Trophoblast cell (in vitro differentiated cells and primary cell): ENCODE measurements around the gene UST.

Experiments
- DNase-seq, 2 donors: peaks; one replicate each; pipeline ENCODE4 v3.0.0-alpha.2; 2016
- H2AFZ ChIP-seq: 2 replicates; pipeline ENCODE4 v1.6.1; 2013; ENCODE audit warnings: low read length, moderate library complexity, mild to moderate bottlenecking; ENCODE audit not compliant: insufficient read depth, poor library complexity
- H2AK5ac ChIP-seq: 2 replicates; pipeline ENCODE4 v1.6.1; 2013; ENCODE audit warnings: mild to moderate bottlenecking, low read length
- H2BK120ac ChIP-seq: 2 replicates; pipeline ENCODE4 v1.6.1; 2013; ENCODE audit warnings: low read length, mild to moderate bottlenecking, moderate library complexity; ENCODE audit not compliant: insufficient read depth, poor library complexity
- H2BK12ac ChIP-seq: 2 replicates; pipeline ENCODE4 v1.6.1; 2013; ENCODE audit warnings: mild to moderate bottlenecking, low read length, moderate library complexity
- H2BK5ac ChIP-seq: 2 replicates; pipeline ENCODE4 v1.6.1; 2013; ENCODE audit warnings: low read length, low read depth, moderate library complexity, mild to moderate bottlenecking; ENCODE audit not compliant: poor library complexity
- H3K14ac ChIP-seq: 2 replicates; pipeline ENCODE4 v1.6.1; 2013; ENCODE audit warnings: mild to moderate bottlenecking, low read length
- H3K18ac ChIP-seq: 2 replicates; pipeline ENCODE4 v1.6.1; 2013; ENCODE audit warnings: mild to moderate bottlenecking, low read length
- H3K23ac ChIP-seq: 2 replicates; pipeline ENCODE4 v1.6.1; 2013; ENCODE audit warnings: low read length
- H3K27ac ChIP-seq: 2 replicates; pipeline ENCODE4 v1.5.1; 2013; ENCODE audit warnings: low read depth, mild to moderate bottlenecking, inconsistent platforms, low read length, moderate library complexity
- H3K27me3 ChIP-seq: 2 replicates; pipeline ENCODE4 v1.6.1; 2013; ENCODE audit warnings: inconsistent platforms, mild to moderate bottlenecking, low read length, moderate library complexity; ENCODE audit not compliant: insufficient read depth
- H3K36me3 ChIP-seq, 2 experiments: 1 replicate in 1 of 2; 2 replicates in 1 of 2; pipeline ENCODE4 v1.6.1; 2013; ENCODE audit warnings: low read length in 2 of 2, mild to moderate bottlenecking in 2 of 2, moderate library complexity in 1 of 2; ENCODE audit not compliant: insufficient read depth in 2 of 2, control insufficient read depth in 1 of 2
- H3K4ac ChIP-seq: 2 replicates; pipeline ENCODE4 v1.6.1; 2013; ENCODE audit warnings: low read depth, mild to moderate bottlenecking, low read length, moderate library complexity
- H3K4me1 ChIP-seq, 2 experiments: 1 replicate in 1 of 2; 2 replicates in 1 of 2; pipeline ENCODE4 v1.6.1; 2013; ENCODE audit warnings: low read length in 2 of 2, mild to moderate bottlenecking in 2 of 2, moderate library complexity in 1 of 2; ENCODE audit not compliant: insufficient read depth in 2 of 2, control insufficient read depth in 1 of 2
- H3K4me2 ChIP-seq: 2 replicates; pipeline ENCODE4 v1.6.1; 2013; ENCODE audit warnings: inconsistent platforms, mild to moderate bottlenecking, low read length, moderate library complexity
- H3K4me3 ChIP-seq: 2 replicates; pipeline ENCODE4 v1.5.1; 2013; ENCODE audit warnings: mild to moderate bottlenecking, low read depth, low read length, inconsistent platforms
- H3K79me1 ChIP-seq: one replicate; pipeline ENCODE4 v1.6.1; 2013; ENCODE audit warnings: low read length
- H3K79me2 ChIP-seq: 2 replicates; pipeline ENCODE4 v1.6.1; 2013; ENCODE audit warnings: low read length, mild to moderate bottlenecking; ENCODE audit not compliant: control insufficient read depth, insufficient read depth, poor library complexity
- H3K9ac ChIP-seq: 2 replicates; pipeline ENCODE4 v1.6.1; 2013; ENCODE audit warnings: mild to moderate bottlenecking, low read length
- H3K9me3 ChIP-seq: 2 replicates; pipeline ENCODE4 v1.6.1; 2013; ENCODE audit warnings: low read depth, mild to moderate bottlenecking, control low read depth, inconsistent platforms, low read length; ENCODE audit not compliant: insufficient read depth
- H4K12ac ChIP-seq: 2 replicates; pipeline ENCODE4 v1.6.1; 2013; ENCODE audit warnings: low read depth, mild to moderate bottlenecking, low read length, moderate library complexity
- H4K8ac ChIP-seq: 2 replicates; pipeline ENCODE4 v1.6.1; 2013; ENCODE audit warnings: low read depth, mild to moderate bottlenecking, low read length, moderate library complexity
- H4K91ac ChIP-seq: one replicate; pipeline ENCODE4 v1.6.1; 2013; ENCODE audit warnings: low read depth, mild to moderate bottlenecking, low read length, moderate library complexity
- WGBS: extraction: QIAGEN DNeasy Blood & Tissue Kit; methylation state at CpG from one replicate; pipeline ENCODE4 v1.1.7; 2013; ENCODE audit warnings: missing lambda C conversion rate; ENCODE audit not compliant: insufficient read length, insufficient coverage; ENCODE audit errors: extremely low coverage; 5-methylcytosine and 5-hydroxymethylcytosine counted together

Gene UST

DNA sequence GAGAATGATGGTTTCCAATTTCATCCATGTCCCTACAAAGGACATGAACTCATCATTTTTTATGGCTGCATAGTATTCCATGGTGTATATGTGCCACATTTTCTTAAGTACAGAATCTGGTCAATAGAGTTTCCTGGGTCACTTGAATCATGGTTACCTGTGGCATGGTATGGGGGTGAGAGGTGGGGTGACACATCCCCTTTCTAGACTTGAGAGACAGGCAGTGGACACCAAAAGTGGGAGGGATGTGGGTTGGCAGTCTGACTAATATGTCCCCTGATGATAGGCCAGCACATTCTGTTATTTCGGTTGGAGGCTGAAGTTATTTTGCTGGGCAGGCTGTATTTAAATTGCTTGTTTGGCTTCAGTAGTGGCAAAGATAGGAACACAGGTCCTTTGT is 78.1 kb downstream of the UST start:
- Histone ChIP-seq H3K36me3 (no peaks in the 10 kb centered on the region), H3K27me3 (no peaks in the 10 kb centered on the region), H3K27ac (no peak overlapping the region), H3K18ac (no peak overlapping the region), H3K4me3 (no peak overlapping the region), H2BK12ac (no peak overlapping the region), H4K91ac (no peak overlapping the region), H3K9me3 (no peaks in the 10 kb centered on the region), H3K79me2 (no peaks in the 10 kb centered on the region), H3K14ac (no peak overlapping the region), H2BK120ac (no peak overlapping the region), H3K23ac (no peak overlapping the region), H3K4me2 (no peak overlapping the region), H2AK5ac (no peak overlapping the region), H4K8ac (no peak overlapping the region), H2BK5ac (no peak overlapping the region), H3K9ac (no peak overlapping the region), H3K4ac (no peak overlapping the region), H2AFZ (no peak overlapping the region), H4K12ac (no peak overlapping the region), H3K4me1 (no peaks in the 10 kb centered on the region), H3K79me1 (no peaks in the 10 kb centered on the region)
- DNase-seq: no peak
- no CpG with 5 or more reads among the region's 1 CpG for WGBS

DNA sequence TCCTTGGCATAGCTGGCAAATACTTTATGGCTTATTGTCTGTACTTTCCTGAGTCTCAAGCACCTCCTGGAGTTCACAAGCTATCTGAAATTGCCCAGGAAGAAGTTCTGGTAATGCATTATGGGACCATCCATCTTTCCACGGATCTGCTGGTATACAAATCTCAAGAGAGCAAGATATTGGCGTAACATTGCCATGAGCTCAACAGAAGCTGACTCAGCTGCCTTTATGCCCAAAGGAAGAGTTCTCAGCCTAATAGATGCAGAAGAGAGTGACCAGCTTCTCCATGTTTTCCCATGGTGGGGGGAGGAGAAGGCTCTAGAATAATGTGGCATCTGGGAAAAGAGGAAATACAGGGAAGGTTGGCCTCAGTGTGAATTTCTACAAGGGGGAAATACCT is 78.7 kb downstream of the UST start:
- no peak overlapping the region for H2AFZ ChIP-seq
- no peak overlapping the region for H4K12ac ChIP-seq
- no CpG with 5 or more reads among the region's 2 CpGs for WGBS
- no peaks in the 10 kb centered on the region for H3K4me1 ChIP-seq
- no peaks in the 10 kb centered on the region for H3K79me1 ChIP-seq
- H4K8ac ChIP-seq: no peak overlapping the region
- no peak overlapping the region for H3K23ac ChIP-seq
- no peak overlapping the region for H2AK5ac ChIP-seq
- no peak overlapping the region for H3K9ac ChIP-seq
- no peak overlapping the region for H3K4me2 ChIP-seq
- no peak overlapping the region for H3K27ac ChIP-seq
- no peak overlapping the region for H2BK5ac ChIP-seq
- no peak overlapping the region for H2BK120ac ChIP-seq
- H3K27me3 ChIP-seq: no peaks in the 10 kb centered on the region
- H3K4me3 ChIP-seq: no peak overlapping the region
- no peak overlapping the region for H2BK12ac ChIP-seq
- no peak overlapping the region for H4K91ac ChIP-seq
- no peak overlapping the region for H3K4ac ChIP-seq
- H3K36me3 ChIP-seq: no peaks in the 10 kb centered on the region
- H3K9me3 ChIP-seq: no peaks in the 10 kb centered on the region
- no peak for DNase-seq
- no peak overlapping the region for H3K18ac ChIP-seq
- no peaks in the 10 kb centered on the region for H3K79me2 ChIP-seq
- no peak overlapping the region for H3K14ac ChIP-seq

DNA sequence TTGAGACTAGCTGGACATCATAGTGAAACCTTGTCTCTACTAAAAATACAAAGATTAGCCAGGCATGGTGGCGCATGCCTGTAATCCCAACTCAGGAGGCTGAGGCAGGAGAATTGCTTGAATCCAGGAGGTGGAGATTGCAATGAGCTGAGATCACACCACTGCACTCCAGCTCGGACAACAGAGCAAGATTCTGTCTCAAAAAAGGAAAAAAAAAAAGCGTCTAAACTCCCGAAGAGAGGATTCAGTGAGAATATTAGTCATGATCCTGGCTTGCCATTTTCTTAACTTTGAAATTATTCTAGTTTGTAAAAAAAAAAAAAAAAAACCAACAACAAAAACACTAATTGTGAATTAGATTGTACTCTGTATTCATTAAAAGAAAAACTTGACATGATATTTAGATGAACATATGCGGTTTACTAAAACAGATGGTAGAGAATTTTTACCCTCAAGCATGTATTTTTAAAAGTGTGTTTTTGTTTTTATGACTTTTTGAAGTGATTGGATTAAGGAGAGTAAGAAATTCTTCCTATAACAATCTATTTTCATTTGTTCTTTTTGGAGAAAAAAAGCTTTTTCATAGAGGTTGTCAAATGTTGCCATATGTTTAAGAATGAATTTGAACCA is 80.7 kb downstream of the UST start:
- H3K4me1 ChIP-seq: no peaks in the 10 kb centered on the region
- H2BK120ac ChIP-seq: no peak overlapping the region
- H3K79me2 ChIP-seq: no peaks in the 10 kb centered on the region
- H4K91ac ChIP-seq: no peak overlapping the region
- no peak overlapping the region for H4K12ac ChIP-seq
- H3K79me1 ChIP-seq: no peaks in the 10 kb centered on the region
- no peak overlapping the region for H3K23ac ChIP-seq
- H3K9ac ChIP-seq: no peak overlapping the region
- H2BK12ac ChIP-seq: no peak overlapping the region
- H3K4me3 ChIP-seq: no peak overlapping the region
- no peak overlapping the region for H3K14ac ChIP-seq
- H2AFZ ChIP-seq: no peak overlapping the region
- H3K36me3 ChIP-seq: no peaks in the 10 kb centered on the region
- no peak overlapping the region for H2BK5ac ChIP-seq
- H3K18ac ChIP-seq: no peak overlapping the region
- H4K8ac ChIP-seq: no peak overlapping the region
- no peaks in the 10 kb centered on the region for H3K27me3 ChIP-seq
- no peaks in the 10 kb centered on the region for H3K9me3 ChIP-seq
- no peak overlapping the region for H3K27ac ChIP-seq
- WGBS: no CpG with 5 or more reads among the region's 5 CpGs
- no peak overlapping the region for H2AK5ac ChIP-seq
- no peak overlapping the region for H3K4me2 ChIP-seq
- no peak overlapping the region for H3K4ac ChIP-seq
- peak in 1 of 2 donors; percentile 19 for DNase-seq

DNA sequence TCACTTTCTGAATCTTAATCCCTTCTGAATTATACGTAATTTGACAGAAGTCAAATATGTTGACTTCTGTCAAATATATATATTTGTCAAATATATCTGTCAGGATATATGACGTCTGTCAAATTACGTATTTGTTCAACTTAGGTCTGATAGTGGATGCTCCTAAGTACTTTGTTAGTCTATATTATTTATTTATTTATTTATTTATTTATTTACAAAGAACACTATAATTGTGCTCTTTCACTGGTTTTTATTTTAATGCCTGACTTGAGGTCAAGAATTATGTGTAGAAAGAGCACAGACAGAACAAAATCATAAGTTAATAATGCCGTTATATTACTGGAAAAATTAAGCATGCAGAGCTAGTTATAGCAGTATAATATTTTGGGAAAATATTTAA is 81.2 kb downstream of the UST start:
- no CpG with 5 or more reads among the region's 4 CpGs for WGBS
- no peak overlapping the region for H4K91ac ChIP-seq
- H2BK12ac ChIP-seq: no peak overlapping the region

More for the DNA sequence above, 81.2 kb downstream of the UST start:
- Histone ChIP-seq H4K12ac (no peak overlapping the region), H3K79me2 (no peaks in the 10 kb centered on the region), H3K79me1 (no peaks in the 10 kb centered on the region), H3K4me1 (no peaks in the 10 kb centered on the region), H3K23ac (no peak overlapping the region), H2BK120ac (no peak overlapping the region), H3K4me2 (no peak overlapping the region), H3K9ac (no peak overlapping the region), H2BK5ac (no peak overlapping the region), H3K14ac (no peak overlapping the region), H3K9me3 (no peaks in the 10 kb centered on the region), H4K8ac (no peak overlapping the region), H3K27me3 (no peaks in the 10 kb centered on the region), H3K4ac (no peak overlapping the region), H2AK5ac (no peak overlapping the region), H3K4me3 (no peak overlapping the region), H3K36me3 (no peaks in the 10 kb centered on the region), H3K27ac (no peak overlapping the region), H3K18ac (no peak overlapping the region), H2AFZ (no peak overlapping the region)
- no peak for DNase-seq
